GM23338 (cell line): ENCODE data around the gene SRM. TPM values are rescaled to one million over a fixed set of nuclear protein-coding genes. Genes with fewer than 3 reads are reported as not detected.

Experiments used
- ATAC-seq: fragments of 200-7000 bp; cut with Tn5 transposase; 3 replicates; pipeline ENCODE4 v1.9.1; 2020
- DNase-seq: peaks from one replicate; pipeline ENCODE4 v3.0.0-alpha.2; 2015; ENCODE audit warnings: low spot score
- H2AFZ ChIP-seq: fragments of 200-600 bp; sonication (generic); 2 replicates; pipeline ENCODE4 v1.8.0; 2016; ENCODE audit warnings: antibody characterized with exemption, mild to moderate bottlenecking, moderate library complexity
- H3F3A ChIP-seq: fragments of 200-600 bp; sonication (generic); replicated peaks from 2 replicates; pipeline ENCODE4 v1.8.0; 2017; ENCODE audit warnings: antibody characterized with exemption, mixed run types, low read depth
- H3K27ac ChIP-seq: fragments of 200-600 bp; sonication (generic); 2 replicates; pipeline ENCODE4 v1.6.1; 2016; ENCODE audit warnings: low read depth
- H3K27me3 ChIP-seq: fragments of 200-600 bp; sonication (generic); 2 replicates; pipeline ENCODE4 v1.8.0; 2016; ENCODE audit warnings: mild to moderate bottlenecking, mixed run types, moderate library complexity; ENCODE audit not compliant: insufficient read depth
- H3K36me3 ChIP-seq: fragments of 200-600 bp; sonication (generic); 2 replicates; pipeline ENCODE4 v1.8.0; 2016; ENCODE audit warnings: mild to moderate bottlenecking; ENCODE audit not compliant: insufficient read depth
- H3K4me1 ChIP-seq: fragments of 200-600 bp; sonication (generic); 2 replicates; pipeline ENCODE4 v1.8.0; 2016; ENCODE audit warnings: mild to moderate bottlenecking, moderate library complexity; ENCODE audit not compliant: insufficient read depth
- H3K4me2 ChIP-seq: fragments of 200-600 bp; sonication (generic); 2 replicates; pipeline ENCODE4 v1.7.1; 2017; ENCODE audit warnings: mixed run types
- H3K4me3 ChIP-seq: fragments of 200-600 bp; sonication (generic); 2 replicates; pipeline ENCODE4 v1.6.1; 2016; ENCODE audit warnings: mixed run types
- H3K79me2 ChIP-seq: fragments of 200-600 bp; sonication (generic); replicated peaks from 2 replicates; pipeline ENCODE4 v1.8.0; 2017; ENCODE audit warnings: mild to moderate bottlenecking; ENCODE audit not compliant: insufficient read depth
- H3K9me2 ChIP-seq: fragments of 200-600 bp; sonication (generic); 2 replicates; pipeline ENCODE4 v1.8.0; 2017; ENCODE audit not compliant: insufficient read depth
- H4K20me1 ChIP-seq: fragments of 200-600 bp; sonication (generic); replicated peaks from 2 replicates; pipeline ENCODE4 v1.8.0; 2017; ENCODE audit warnings: mild to moderate bottlenecking; ENCODE audit not compliant: insufficient read depth
- H3K27ac Mint-ChIP-seq: 2 replicates; pipeline ENCODE4 v1.8.0; 2020; ENCODE audit warnings: inconsistent platforms, mild to moderate bottlenecking, moderate library complexity, mixed read lengths
- H3K27me3 Mint-ChIP-seq: 3 replicates; pipeline ENCODE4 v1.8.0; 2022; ENCODE audit warnings: low read depth, mild to moderate bottlenecking, moderate library complexity, mixed read lengths, inconsistent platforms; ENCODE audit not compliant: insufficient read depth, poor library complexity
- H3K36me3 Mint-ChIP-seq: 3 replicates; pipeline ENCODE4 v1.8.0; 2021; ENCODE audit warnings: low read depth, mild to moderate bottlenecking, inconsistent platforms, moderate library complexity, mixed read lengths
- H3K4me1 Mint-ChIP-seq: 3 replicates; pipeline ENCODE4 v1.8.0; 2020; ENCODE audit warnings: mild to moderate bottlenecking, inconsistent platforms, mixed read lengths
- H3K4me3 Mint-ChIP-seq: 3 replicates; pipeline ENCODE4 v1.8.0; 2021; ENCODE audit warnings: moderate library complexity, mild to moderate bottlenecking, inconsistent platforms, mixed read lengths
- H3K9me3 Mint-ChIP-seq: 3 replicates; pipeline ENCODE4 v1.8.0; 2020; ENCODE audit warnings: moderate library complexity, mild to moderate bottlenecking, inconsistent platforms, mixed read lengths
- CREB1 ChIP-seq: fragments of 250-450 bp; sonication (Bioruptor Pico); IDR thresholded peaks from 2 replicates; pipeline ENCODE4 v1.5.0; 2020; ENCODE audit warnings: low read depth, mild to moderate bottlenecking, moderate library complexity
- CTCF ChIP-seq, 2 experiments: fragments of 200-600 bp in 1 of 2; sonication (generic) in 1 of 2; conservative IDR thresholded peaks; 2 replicates each; pipeline versions ENCODE4 v1.5.1 to v1.6.1; 2016 to 2017; ENCODE audit warnings: antibody characterized with exemption in 2 of 2, low read depth in 2 of 2, mild to moderate bottlenecking in 2 of 2, moderate library complexity in 1 of 2
- JUNB ChIP-seq: IDR thresholded peaks from one replicate; pipeline ENCODE4 v1.6.1; 2016; ENCODE audit warnings: antibody characterized with exemption; ENCODE audit not compliant: unreplicated experiment
- STAT1 ChIP-seq: IDR thresholded peaks from one replicate; pipeline ENCODE4 v1.6.1; 2016; ENCODE audit warnings: antibody characterized with exemption; ENCODE audit not compliant: unreplicated experiment
- ZNF114 ChIP-seq: fragments of 250-450 bp; sonication (Bioruptor Pico); IDR thresholded peaks from 2 replicates; pipeline ENCODE4 v1.5.0; 2020; ENCODE audit warnings: mild to moderate bottlenecking, moderate library complexity
- polyA plus RNA-seq: library from polyadenylated mRNA; unstranded; fragments of >200 nt; fragmentation: Nextera tagmentation; extraction: Ambion mirVana; gene quantifications from 2 replicates; pipeline ENCODE4 v1.2.1, GENCODE V29; 2016
- total RNA-seq: library from RNA; depleted of rRNA; stranded (reverse); fragments of >200 nt; shearing (Covaris generic); gene quantifications from 2 replicates; pipeline ENCODE4 v1.2.3, GENCODE V29; 2014
- TF ChIP-seq, protein P1 (sequence below): IDR thresholded peaks from one replicate; pipeline ENCODE4 v1.6.1; 2018; ENCODE audit warnings: antibody characterized with exemption; ENCODE audit not compliant: unreplicated experiment
- TF ChIP-seq, protein P2 (sequence below): fragments of 250-450 bp; sonication (Bioruptor Pico); IDR thresholded peaks from 2 replicates; pipeline ENCODE4 v1.5.0; 2020; ENCODE audit warnings: mild to moderate bottlenecking, moderate library complexity
- TF ChIP-seq, protein P3 (sequence below): IDR thresholded peaks from 2 replicates; pipeline ENCODE4 v1.6.1; 2016; ENCODE audit warnings: antibody characterized with exemption

Gene SRM
- total and polyA plus RNA-seq, 2 experiments from 2014 or later: 170 to 253 TPM

DNA sequence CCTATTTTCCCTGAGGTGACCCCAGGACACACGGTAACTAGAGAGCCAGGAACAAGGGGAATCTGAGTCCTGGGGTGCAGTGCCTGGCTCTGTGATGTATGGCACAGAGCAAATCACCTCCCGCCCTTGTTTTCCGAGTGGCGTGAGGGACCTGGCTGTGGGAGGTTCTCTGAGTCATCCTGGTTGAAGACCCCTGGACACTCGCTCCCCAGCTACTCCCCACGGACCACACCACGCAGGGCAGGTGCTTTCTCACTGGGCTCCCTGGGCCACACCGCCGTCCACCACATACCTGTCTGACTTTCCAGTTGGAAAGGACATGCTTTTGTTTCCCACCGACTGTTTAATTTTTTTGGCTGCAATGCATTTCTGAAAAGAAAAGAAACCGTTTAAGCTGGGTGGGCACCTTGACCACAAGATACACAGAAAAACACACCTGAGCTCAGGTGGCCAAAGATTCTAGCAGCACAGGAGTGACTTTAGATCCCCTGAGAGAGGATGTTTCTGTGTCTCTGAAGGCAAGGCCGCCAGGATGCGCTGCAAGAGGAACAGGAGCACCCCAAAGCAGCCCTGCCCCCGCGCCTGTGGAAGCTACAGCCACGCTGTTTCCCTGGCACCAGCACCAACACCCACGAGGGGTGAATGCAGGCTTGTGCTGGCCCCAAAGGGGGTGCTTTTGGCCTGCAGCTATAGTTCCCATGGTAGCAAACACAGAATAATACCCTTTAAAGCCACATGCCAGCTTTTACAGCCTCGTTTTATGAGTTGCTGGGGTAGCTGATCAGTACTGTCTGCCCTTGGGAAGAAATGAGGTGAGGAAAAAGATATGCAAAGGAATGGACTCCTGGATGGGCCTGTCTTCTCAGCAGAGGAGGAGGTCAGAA, 8.1 kb upstream of the SRM start:
- no peak overlapping the region for H3K27ac Mint-ChIP-seq
- H3K36me3 ChIP-seq: peaks cover 39% of the 10 kb centered on the region

GRCh38 chr1:11065796-11066195, 6.0 kb upstream of the SRM start:
- no peaks in the 10 kb centered on the region for H3K27me3 ChIP-seq
- peaks cover 72% of the 10 kb centered on the region for H3K36me3 Mint-ChIP-seq
- H3K27ac ChIP-seq: no peak overlapping the region
- H3K27ac Mint-ChIP-seq: no peak overlapping the region
- H3K27me3 Mint-ChIP-seq: peaks cover under 1% of the 10 kb centered on the region
- ATAC-seq (no peak), DNase-seq (no peak)
- no peak overlapping the region for H2AFZ ChIP-seq
- H3K79me2 ChIP-seq: peaks cover 2% of the 10 kb centered on the region; the same call in 1 of the 2 replicates
- no peak overlapping the region for H3K4me3 Mint-ChIP-seq
- H3K9me3 Mint-ChIP-seq: no peaks in the 10 kb centered on the region
- no peak overlapping the region for H3K4me2 ChIP-seq
- H3K36me3 ChIP-seq: peaks cover 33% of the 10 kb centered on the region
- no peaks in the 10 kb centered on the region for H3K9me2 ChIP-seq
- peaks cover 4% of the 10 kb centered on the region; the same call in 1 of the 2 replicates for H4K20me1 ChIP-seq
- peaks cover 3% of the 10 kb centered on the region for H3K4me1 Mint-ChIP-seq
- H3K4me3 ChIP-seq: no peak overlapping the region
- H3K4me1 ChIP-seq: 0 out of 2 replicates have a peak, but pooled peaks cover 5% of the 10 kb centered on the region
- H3F3A ChIP-seq: peaks cover 39% of the 10 kb centered on the region
- TF ChIP-seq, protein P1, sequence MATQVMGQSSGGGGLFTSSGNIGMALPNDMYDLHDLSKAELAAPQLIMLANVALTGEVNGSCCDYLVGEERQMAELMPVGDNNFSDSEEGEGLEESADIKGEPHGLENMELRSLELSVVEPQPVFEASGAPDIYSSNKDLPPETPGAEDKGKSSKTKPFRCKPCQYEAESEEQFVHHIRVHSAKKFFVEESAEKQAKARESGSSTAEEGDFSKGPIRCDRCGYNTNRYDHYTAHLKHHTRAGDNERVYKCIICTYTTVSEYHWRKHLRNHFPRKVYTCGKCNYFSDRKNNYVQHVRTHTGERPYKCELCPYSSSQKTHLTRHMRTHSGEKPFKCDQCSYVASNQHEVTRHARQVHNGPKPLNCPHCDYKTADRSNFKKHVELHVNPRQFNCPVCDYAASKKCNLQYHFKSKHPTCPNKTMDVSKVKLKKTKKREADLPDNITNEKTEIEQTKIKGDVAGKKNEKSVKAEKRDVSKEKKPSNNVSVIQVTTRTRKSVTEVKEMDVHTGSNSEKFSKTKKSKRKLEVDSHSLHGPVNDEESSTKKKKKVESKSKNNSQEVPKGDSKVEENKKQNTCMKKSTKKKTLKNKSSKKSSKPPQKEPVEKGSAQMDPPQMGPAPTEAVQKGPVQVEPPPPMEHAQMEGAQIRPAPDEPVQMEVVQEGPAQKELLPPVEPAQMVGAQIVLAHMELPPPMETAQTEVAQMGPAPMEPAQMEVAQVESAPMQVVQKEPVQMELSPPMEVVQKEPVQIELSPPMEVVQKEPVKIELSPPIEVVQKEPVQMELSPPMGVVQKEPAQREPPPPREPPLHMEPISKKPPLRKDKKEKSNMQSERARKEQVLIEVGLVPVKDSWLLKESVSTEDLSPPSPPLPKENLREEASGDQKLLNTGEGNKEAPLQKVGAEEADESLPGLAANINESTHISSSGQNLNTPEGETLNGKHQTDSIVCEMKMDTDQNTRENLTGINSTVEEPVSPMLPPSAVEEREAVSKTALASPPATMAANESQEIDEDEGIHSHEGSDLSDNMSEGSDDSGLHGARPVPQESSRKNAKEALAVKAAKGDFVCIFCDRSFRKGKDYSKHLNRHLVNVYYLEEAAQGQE: no peak
- TF ChIP-seq, protein P2, sequence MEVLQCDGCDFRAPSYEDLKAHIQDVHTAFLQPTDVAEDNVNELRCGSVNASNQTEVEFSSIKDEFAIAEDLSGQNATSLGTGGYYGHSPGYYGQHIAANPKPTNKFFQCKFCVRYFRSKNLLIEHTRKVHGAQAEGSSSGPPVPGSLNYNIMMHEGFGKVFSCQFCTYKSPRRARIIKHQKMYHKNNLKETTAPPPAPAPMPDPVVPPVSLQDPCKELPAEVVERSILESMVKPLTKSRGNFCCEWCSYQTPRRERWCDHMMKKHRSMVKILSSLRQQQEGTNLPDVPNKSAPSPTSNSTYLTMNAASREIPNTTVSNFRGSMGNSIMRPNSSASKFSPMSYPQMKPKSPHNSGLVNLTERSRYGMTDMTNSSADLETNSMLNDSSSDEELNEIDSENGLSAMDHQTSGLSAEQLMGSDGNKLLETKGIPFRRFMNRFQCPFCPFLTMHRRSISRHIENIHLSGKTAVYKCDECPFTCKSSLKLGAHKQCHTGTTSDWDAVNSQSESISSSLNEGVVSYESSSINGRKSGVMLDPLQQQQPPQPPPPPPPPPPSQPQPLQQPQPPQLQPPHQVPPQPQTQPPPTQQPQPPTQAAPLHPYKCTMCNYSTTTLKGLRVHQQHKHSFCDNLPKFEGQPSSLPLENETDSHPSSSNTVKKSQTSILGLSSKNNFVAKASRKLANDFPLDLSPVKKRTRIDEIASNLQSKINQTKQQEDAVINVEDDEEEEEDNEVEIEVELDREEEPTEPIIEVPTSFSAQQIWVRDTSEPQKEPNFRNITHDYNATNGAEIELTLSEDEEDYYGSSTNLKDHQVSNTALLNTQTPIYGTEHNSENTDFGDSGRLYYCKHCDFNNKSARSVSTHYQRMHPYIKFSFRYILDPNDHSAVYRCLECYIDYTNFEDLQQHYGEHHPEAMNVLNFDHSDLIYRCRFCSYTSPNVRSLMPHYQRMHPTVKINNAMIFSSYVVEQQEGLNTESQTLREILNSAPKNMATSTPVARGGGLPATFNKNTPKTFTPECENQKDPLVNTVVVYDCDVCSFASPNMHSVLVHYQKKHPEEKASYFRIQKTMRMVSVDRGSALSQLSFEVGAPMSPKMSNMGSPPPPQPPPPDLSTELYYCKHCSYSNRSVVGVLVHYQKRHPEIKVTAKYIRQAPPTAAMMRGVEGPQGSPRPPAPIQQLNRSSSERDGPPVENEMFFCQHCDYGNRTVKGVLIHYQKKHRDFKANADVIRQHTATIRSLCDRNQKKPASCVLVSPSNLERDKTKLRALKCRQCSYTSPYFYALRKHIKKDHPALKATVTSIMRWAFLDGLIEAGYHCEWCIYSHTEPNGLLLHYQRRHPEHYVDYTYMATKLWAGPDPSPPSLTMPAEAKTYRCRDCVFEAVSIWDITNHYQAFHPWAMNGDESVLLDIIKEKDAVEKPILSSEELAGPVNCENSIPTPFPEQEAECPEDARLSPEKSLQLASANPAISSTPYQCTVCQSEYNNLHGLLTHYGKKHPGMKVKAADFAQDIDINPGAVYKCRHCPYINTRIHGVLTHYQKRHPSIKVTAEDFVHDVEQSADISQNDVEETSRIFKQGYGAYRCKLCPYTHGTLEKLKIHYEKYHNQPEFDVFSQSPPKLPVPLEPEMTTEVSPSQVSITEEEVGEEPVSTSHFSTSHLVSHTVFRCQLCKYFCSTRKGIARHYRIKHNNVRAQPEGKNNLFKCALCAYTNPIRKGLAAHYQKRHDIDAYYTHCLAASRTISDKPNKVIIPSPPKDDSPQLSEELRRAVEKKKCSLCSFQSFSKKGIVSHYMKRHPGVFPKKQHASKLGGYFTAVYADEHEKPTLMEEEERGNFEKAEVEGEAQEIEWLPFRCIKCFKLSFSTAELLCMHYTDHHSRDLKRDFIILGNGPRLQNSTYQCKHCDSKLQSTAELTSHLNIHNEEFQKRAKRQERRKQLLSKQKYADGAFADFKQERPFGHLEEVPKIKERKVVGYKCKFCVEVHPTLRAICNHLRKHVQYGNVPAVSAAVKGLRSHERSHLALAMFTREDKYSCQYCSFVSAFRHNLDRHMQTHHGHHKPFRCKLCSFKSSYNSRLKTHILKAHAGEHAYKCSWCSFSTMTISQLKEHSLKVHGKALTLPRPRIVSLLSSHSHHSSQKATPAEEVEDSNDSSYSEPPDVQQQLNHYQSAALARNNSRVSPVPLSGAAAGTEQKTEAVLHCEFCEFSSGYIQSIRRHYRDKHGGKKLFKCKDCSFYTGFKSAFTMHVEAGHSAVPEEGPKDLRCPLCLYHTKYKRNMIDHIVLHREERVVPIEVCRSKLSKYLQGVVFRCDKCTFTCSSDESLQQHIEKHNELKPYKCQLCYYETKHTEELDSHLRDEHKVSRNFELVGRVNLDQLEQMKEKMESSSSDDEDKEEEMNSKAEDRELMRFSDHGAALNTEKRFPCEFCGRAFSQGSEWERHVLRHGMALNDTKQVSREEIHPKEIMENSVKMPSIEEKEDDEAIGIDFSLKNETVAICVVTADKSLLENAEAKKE: no peak
- TF ChIP-seq CTCF (conservative IDR thresholded peaks at IDR 0.05; ENCODE audit: low read depth in 2 of 2): no peak
- TF ChIP-seq STAT1: no peak

More for the DNA sequence above, 8.1 kb upstream of the SRM start:
- ATAC-seq (no peak), DNase-seq (no peak)
- Histone ChIP-seq H3K4me2 (no peak overlapping the region), H3K4me3 (no peak overlapping the region), H2AFZ (no peak overlapping the region), H4K20me1 (peaks cover 9% of the 10 kb centered on the region; the same call in 1 of the 2 replicates), H3K9me2 (no peaks in the 10 kb centered on the region), H3K79me2 (no peaks in the 10 kb centered on the region), H3F3A (peaks cover 25% of the 10 kb centered on the region), H3K27me3 (no peaks in the 10 kb centered on the region), H3K4me1 (no peaks in the 10 kb centered on the region), H3K27ac (no peak overlapping the region; the same call in 1 of the 2 replicates)
- TF ChIP-seq, protein P3, sequence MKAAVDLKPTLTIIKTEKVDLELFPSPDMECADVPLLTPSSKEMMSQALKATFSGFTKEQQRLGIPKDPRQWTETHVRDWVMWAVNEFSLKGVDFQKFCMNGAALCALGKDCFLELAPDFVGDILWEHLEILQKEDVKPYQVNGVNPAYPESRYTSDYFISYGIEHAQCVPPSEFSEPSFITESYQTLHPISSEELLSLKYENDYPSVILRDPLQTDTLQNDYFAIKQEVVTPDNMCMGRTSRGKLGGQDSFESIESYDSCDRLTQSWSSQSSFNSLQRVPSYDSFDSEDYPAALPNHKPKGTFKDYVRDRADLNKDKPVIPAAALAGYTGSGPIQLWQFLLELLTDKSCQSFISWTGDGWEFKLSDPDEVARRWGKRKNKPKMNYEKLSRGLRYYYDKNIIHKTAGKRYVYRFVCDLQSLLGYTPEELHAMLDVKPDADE: no peak
- no peak for TF ChIP-seq JUNB
- no peak for TF ChIP-seq CREB1 (CRISPR knock-in tag)
- no peak for TF ChIP-seq STAT1
- TF ChIP-seq ZNF114 (CRISPR knock-in tag): no peak
- Mint-ChIP-seq H3K4me3 (no peak overlapping the region), H3K27me3 (peaks cover 4% of the 10 kb centered on the region), H3K36me3 (peaks cover 89% of the 10 kb centered on the region), H3K9me3 (no peaks in the 10 kb centered on the region), H3K4me1 (peaks cover 6% of the 10 kb centered on the region; the same call in 2 of the 3 replicates)
